Esophagus squamous epithelium (tissue), 4 donors: ENCODE measurements around the gene ZNF600.
A peak's percentile ranks its signal among the peaks of the same experiment; 100 is the strongest.

ENCODE experiments used
- POLR2A ChIP-seq, 4 donors: fragments of 450-650 bp; IDR thresholded peaks; one replicate each; pipeline ENCODE4 v1.6.1; 2017; ENCODE audit warnings: antibody characterized with exemption in 4 of 4, mild to moderate bottlenecking in 4 of 4, moderate library complexity in 3 of 4
- TF ChIP-seq, protein P1 (sequence below), 6 experiments: fragments of 450-650 bp in 4 of 6; fragments of 200-600 bp in 2 of 6; sonication (generic) in 2 of 6; IDR thresholded peaks; one replicate each; pipeline ENCODE4 v1.5.1; 2016 to 2019; ENCODE audit warnings: antibody characterized with exemption in 6 of 6, mild to moderate bottlenecking in 4 of 6, moderate library complexity in 4 of 6

- TF ChIP-seq, protein P1, sequence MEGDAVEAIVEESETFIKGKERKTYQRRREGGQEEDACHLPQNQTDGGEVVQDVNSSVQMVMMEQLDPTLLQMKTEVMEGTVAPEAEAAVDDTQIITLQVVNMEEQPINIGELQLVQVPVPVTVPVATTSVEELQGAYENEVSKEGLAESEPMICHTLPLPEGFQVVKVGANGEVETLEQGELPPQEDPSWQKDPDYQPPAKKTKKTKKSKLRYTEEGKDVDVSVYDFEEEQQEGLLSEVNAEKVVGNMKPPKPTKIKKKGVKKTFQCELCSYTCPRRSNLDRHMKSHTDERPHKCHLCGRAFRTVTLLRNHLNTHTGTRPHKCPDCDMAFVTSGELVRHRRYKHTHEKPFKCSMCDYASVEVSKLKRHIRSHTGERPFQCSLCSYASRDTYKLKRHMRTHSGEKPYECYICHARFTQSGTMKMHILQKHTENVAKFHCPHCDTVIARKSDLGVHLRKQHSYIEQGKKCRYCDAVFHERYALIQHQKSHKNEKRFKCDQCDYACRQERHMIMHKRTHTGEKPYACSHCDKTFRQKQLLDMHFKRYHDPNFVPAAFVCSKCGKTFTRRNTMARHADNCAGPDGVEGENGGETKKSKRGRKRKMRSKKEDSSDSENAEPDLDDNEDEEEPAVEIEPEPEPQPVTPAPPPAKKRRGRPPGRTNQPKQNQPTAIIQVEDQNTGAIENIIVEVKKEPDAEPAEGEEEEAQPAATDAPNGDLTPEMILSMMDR (IDR thresholded peaks at IDR 0.05), result peak; percentile 50 to 88 (median 72)
- peak in 3 of 4 donors; percentile 51 to 82 (median 73) for TF ChIP-seq POLR2A (IDR thresholded peaks at IDR 0.05)
Observed at GRCh38 chr19:52734893-52735661, 51.5 kb downstream of the ZNF600 start, which contains the start of gene ZNF611.
